HG03432 (cell line): ENCODE measurements around the gene NFKB2.

Experiments
- ATAC-seq: cut with Tn5 transposase; IDR thresholded peaks from one replicate; pipeline ENCODE4 v1.9.1; 2021; ENCODE audit warnings: mild to moderate bottlenecking, moderate library complexity; ENCODE audit not compliant: unreplicated experiment

Gene NFKB2

DNA sequence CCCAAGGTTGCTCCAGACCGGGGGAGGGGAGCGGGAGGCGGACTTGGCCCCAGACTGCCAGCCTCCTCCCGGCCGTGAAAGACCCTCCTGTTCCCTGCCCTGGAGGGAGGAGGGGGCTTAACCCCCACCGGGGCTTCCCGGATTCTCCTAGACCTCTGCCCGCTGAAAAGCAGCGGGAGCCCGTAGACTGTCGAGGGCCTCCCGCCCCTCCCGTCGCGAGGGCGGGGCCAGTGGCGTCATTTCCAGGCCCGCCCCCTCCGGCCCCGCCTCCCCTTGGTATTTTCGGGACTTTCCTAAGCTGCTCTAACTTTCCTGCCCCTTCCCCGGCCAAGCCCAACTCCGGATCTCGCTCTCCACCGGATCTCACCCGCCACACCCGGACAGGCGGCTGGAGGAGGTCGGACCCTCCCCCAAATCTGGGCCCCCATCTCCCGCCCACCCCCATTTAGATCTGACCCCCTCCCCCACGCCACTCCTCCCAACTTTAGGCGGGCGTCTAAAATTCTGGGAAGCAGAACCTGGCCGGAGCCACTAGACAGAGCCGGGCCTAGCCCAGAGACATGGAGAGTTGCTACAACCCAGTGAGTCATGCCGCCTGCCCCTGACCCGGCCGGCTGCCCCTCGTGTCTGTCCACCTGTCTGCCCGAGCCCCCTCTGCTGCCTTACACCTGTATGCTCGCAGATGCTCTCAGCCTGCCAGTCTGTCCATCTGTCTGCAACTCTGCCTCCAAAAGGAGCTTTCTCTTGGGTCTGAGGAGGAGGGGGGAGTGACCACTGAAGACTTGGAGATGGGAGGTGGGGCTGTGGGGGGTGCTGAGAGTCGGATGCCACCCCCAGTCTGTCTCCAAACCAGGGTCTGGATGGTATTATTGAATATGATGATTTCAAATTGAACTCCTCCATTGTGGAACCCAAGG lies at the start of gene NFKB2:
Gene NFKB2, plus strand, starts transcription at position 306 of the 917 bp plus-strand sequence. Its CDS starts 255 bp downstream, at position 561.
- peak; percentile 28 for ATAC-seq

DNA sequence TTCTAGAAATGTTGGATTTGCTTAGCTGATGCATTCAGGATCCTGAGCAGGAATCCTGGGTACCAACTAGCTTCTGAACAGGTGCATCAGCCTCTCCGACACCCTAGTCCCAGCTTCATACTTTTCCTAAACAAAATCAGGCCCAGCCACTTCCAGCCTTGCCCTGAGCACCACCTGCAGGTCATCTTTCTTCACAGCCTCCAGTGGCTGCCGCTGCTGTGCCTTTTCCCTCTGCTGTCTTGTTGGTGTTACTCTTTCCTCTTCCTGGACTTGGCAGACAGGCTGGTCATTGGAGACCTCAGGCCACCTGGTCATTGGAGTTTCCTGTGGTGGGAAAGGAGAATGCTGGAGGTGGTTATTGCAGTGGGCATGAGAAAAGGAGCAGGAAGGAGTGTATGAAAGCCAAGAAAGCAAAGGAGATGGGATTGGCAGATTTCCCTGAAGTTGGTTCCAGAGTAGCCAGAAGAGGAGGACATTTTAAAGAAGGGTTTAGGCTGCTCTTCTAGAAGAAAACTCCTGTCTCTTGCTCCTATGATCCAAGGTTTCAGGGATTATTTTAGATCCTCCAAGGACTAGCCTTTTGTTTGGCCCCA lies 48.2 kb upstream of the NFKB2 start:
- no peak for ATAC-seq

DNA sequence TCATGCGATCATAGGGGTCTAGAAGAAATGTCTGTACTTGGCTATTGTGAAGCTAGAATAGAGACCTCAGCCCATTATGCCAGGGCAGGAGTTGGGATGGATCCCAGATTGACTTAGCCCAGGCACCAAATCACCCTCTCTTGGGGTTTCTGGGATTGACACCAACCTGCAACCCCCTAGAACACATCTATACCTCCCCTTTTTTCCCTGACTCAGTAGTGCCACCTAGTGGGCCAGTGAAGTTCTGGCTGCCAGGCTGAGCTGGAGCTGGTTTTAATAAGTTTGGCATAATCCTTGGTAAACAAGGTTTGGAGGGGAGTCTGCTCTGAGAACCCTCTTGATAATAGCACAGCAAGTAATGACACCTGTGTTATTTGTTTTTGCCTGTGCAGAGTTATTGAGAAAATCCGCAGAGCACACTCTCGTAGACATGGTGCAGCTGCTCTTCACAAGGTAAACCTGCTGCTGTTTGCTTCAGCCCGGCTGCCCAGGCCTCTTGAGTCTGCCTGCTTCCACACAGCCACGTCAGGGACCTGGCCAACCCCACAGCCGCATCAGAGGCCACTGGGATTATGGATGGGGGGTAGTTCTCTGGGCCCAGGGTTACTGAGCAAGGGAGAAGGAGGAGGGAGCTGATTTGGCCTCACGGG lies 43.3 kb upstream of the NFKB2 start:
- ATAC-seq = no peak

- ATAC-seq = no peak
Measured at GRCh38 chr10:102354451-102354850, 41.1 kb upstream of the NFKB2 start.

GRCh38 chr10:102358712-102359382 lies 36.7 kb upstream of the NFKB2 start:
- no peak for ATAC-seq

GRCh38 chr10:102367441-102367840 lies 28.1 kb upstream of the NFKB2 start:
- ATAC-seq = no peak

GRCh38 chr10:102368077-102368476 lies 27.4 kb upstream of the NFKB2 start:
- no peak for ATAC-seq

DNA sequence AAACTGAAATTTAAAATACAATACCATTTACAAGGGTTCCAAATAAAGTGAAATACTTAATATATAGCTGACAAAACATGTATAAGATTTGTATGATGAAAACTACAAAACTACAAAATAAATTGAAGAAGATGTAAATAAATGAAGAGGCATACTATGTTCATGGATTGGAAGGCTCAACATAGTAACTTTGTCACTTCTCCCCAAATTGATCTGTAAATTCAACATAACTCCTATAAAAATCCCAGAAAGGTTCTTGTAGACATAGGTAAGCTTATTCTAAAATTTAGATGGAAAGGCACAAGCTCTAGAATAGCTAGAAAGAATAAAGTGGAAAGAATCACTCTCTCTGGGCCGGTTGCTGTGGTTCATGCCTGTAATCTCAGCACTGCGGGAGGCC lies 24.2 kb upstream of the NFKB2 start:
- ATAC-seq = no peak

- ATAC-seq = no peak
Measured at GRCh38 chr10:102375250-102375649, 20.3 kb upstream of the NFKB2 start.

DNA sequence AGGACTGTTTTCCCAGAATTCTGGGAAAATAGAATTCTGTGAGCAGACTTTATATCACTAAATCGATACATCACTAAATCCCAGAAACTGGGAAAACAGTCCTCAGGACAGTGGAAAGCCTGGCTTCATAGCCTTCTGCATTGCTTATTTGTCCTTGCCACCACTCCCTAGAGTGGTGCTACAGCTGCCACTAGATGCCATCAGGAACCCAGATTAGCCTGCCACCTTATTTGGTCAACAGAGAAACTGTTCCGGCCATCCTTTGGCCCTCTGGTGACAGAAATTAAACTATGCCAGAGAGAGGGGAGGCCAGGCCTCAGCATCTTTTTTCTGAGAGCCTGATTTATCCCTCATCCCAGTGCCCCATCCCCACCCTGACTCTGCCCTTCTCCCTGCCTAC lies 19.6 kb upstream of the NFKB2 start:
- ATAC-seq = no peak

GRCh38 chr10:102376901-102377300 lies 18.6 kb upstream of the NFKB2 start:
- no peak for ATAC-seq

DNA sequence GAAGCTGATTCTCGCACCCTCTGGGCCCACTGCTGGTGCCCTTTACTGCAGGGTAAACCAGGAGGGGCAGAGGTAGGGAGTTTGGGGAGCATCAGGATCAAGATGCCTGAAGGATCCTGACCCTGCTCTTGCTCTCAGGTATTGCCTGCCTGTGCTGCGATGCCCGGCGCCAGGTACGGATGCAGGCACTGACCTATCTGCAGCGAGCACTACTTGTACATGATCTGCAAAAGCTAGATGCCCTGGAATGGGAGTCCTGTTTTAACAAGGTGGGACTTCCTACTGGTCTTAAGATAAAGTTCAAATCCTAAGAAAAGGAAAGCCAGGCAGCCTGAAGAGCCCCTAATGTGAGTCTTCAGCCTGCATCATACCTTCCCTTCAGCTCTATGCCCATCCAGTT lies 16.1 kb upstream of the NFKB2 start:
- ATAC-seq = no peak

GRCh38 chr10:102381983-102382382 lies 13.5 kb upstream of the NFKB2 start:
- no peak for ATAC-seq

- no peak for ATAC-seq
Measured at GRCh38 chr10:102382871-102383270, 12.6 kb upstream of the NFKB2 start.

GRCh38 chr10:102384053-102384452 lies 11.5 kb upstream of the NFKB2 start:
- ATAC-seq = no peak

DNA sequence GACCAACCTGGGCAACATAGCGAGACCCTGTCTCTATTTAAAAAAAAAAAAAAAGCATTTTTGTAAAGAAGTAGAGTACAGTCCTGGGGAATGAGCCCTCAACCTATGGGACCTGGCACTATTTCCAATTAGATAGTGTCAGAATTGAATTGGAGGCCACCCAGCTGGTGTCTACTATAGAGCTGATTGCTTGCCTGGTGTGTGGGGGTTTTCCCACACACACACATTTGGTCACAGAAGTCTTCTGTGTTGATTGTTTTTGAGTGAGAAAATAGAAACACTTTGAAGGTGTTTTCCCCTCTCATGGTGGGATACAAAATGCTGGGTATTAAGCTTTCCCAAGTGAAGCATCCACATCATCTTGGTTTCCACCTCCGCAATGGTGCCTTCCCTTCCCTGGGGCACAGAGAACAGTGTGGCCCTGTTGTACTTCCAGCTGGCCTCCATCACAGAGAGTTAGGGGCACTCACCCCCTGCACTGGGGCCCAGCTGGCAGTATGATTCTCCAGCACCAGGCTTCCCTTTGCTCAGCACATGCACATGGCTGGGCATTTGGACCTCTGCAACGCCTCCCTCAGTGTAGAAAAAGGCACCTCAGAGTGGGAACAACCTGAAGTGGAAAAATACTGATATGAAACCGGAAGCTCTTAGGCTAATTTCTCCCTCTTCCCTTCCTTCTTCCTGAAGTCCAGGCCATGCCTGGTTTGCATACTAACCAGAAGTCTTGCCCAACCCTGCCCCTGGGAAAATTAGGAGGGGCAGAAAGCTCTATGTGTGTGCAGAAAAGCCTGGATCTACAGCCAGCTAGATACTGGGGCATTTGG lies 10.7 kb upstream of the NFKB2 start:
- ATAC-seq = no peak

- no peak for ATAC-seq
Measured at GRCh38 chr10:102389894-102390293, 5.6 kb upstream of the NFKB2 start.

DNA sequence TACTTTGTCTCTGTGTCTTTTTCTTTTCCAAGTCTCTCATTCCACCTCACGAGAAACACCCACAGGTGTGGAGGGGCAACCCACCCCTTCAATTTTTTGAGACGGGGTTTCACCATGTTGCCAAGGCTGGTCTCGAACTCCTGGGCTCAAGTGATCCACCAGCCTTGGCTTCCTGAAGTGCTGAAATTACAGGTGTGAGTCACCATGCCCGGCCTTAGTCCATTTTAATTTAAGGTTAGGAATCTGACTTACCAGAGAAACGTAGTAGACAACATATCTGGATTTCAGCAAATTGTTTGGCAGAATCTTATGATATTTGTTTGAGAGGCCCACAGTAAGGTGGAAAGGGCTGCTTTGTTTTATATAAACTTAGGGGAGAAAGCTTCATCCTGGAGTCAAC lies 3.2 kb upstream of the NFKB2 start:
- no peak for ATAC-seq

DNA sequence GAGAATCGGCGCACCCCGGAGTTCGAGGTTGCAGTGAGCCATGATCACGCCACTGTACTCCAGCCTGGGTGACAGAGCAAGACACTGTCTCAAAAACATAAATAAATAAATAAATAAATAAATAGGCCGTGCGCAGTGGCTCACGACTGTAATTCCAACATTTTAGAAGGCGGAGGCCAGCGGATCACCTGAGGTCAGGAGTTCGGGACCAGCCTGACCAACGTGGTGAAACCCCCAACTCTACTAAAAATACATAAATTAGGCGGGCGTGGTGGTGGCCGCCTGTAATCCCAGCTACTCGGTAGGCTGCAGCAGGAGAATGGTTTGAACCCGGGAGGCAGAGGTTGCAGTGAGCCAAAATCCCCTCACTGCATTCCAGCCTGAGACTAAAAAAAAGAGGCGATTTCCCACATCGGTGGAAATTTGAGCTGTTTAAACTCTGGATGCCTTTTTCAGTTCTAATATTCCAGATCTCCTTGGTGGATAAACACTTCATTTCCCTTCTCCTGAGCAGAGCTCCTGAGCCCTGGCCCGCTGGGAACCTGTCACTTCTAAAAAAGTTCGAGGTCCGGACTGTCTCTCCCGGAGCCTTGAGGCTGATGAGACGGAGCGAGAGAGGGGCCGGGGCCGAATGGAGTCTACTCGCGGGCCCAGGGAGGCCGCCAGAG lies 2.0 kb upstream of the NFKB2 start:
- no peak for ATAC-seq
